HG03571 (cell line): ENCODE data around the gene STARD13.

ENCODE experiments used
- ATAC-seq: cut with Tn5 transposase; IDR thresholded peaks from one replicate; pipeline ENCODE4 v1.9.1; 2021; ENCODE audit not compliant: unreplicated experiment

Gene STARD13

GRCh38 chr13:33204130-33204927, 81.2 kb downstream of the STARD13 start:
- peak; percentile 30 for ATAC-seq

GRCh38 chr13:33202644-33203169, 82.8 kb downstream of the STARD13 start:
- ATAC-seq, result peak; percentile 41

- no peak for ATAC-seq
Observed at GRCh38 chr13:33201659-33202058, 83.9 kb downstream of the STARD13 start.

GRCh38 chr13:33199289-33199850, 86.2 kb downstream of the STARD13 start:
- no peak for ATAC-seq

- ATAC-seq, result no peak
Observed at GRCh38 chr13:33197541-33197971, 88.0 kb downstream of the STARD13 start.

- ATAC-seq, result no peak
Observed at GRCh38 chr13:33196767-33197166, 88.8 kb downstream of the STARD13 start.

GRCh38 chr13:33195693-33196464, 89.7 kb downstream of the STARD13 start:
- ATAC-seq, result no peak

GRCh38 chr13:33194820-33195692, 90.5 kb downstream of the STARD13 start:
- ATAC-seq, result peak; percentile 91

GRCh38 chr13:33193428-33193974, 92.1 kb downstream of the STARD13 start:
- no peak for ATAC-seq

GRCh38 chr13:33191425-33192210, 93.9 kb downstream of the STARD13 start:
- no peak for ATAC-seq

- no peak for ATAC-seq
Observed at GRCh38 chr13:33189470-33189869, 96.1 kb downstream of the STARD13 start.

- peak; percentile 60 for ATAC-seq
Observed at GRCh38 chr13:33188093-33188882, 97.3 kb downstream of the STARD13 start.

- no peak for ATAC-seq
Observed at GRCh38 chr13:33186861-33187291, 98.7 kb downstream of the STARD13 start.

GRCh38 chr13:33185853-33186252, 99.7 kb downstream of the STARD13 start:
- no peak for ATAC-seq

- no peak for ATAC-seq
Observed at GRCh38 chr13:33184530-33184929, 101.0 kb downstream of the STARD13 start.

GRCh38 chr13:33184112-33184490, 101.5 kb downstream of the STARD13 start:
- no peak for ATAC-seq

- ATAC-seq, result no peak
Observed at GRCh38 chr13:33183431-33184111, 102.0 kb downstream of the STARD13 start.

- peak; percentile 41 for ATAC-seq
Observed at GRCh38 chr13:33182729-33183128, 102.8 kb downstream of the STARD13 start.
